Measurements from ENCODE around the gene ANKH.

ANKH gene

GRCh38 chr5:14913096-14913495 is 41.5 kb upstream of the ANKH start:
- no peaks in the 10 kb centered on the region for H3K79me2 ChIP-seq (ENCODE audit: insufficient read depth, low read length)

GRCh38 chr5:14912206-14912605 is 40.6 kb upstream of the ANKH start:
- H3K4me2 ChIP-seq (ENCODE audit: insufficient read depth, low read length) = no peak overlapping the region
- no peaks in the 10 kb centered on the region for H4K20me1 ChIP-seq (ENCODE audit: insufficient read depth, low read length)
- H3K27ac ChIP-seq (ENCODE audit: low read length) = no peak overlapping the region
- H3K4me3 ChIP-seq (ENCODE audit: low read depth in 1 of 2, low read length in 2 of 2) = no peak overlapping the region
- ATAC-seq (ENCODE audit: insufficient read depth, low read depth) (no peak), DNase-seq (no peak)
- H3K4me1 ChIP-seq (ENCODE audit: insufficient read depth, low read length) = no peaks in the 10 kb centered on the region
- H3K79me2 ChIP-seq (ENCODE audit: insufficient read depth, low read length) = no peaks in the 10 kb centered on the region
- TF ChIP-seq EZH2 (IDR thresholded peaks at IDR 0.05; ENCODE audit: borderline replicate concordance, low read depth, low read length, severe bottlenecking) = no peak
- TF ChIP-seq, protein P1, sequence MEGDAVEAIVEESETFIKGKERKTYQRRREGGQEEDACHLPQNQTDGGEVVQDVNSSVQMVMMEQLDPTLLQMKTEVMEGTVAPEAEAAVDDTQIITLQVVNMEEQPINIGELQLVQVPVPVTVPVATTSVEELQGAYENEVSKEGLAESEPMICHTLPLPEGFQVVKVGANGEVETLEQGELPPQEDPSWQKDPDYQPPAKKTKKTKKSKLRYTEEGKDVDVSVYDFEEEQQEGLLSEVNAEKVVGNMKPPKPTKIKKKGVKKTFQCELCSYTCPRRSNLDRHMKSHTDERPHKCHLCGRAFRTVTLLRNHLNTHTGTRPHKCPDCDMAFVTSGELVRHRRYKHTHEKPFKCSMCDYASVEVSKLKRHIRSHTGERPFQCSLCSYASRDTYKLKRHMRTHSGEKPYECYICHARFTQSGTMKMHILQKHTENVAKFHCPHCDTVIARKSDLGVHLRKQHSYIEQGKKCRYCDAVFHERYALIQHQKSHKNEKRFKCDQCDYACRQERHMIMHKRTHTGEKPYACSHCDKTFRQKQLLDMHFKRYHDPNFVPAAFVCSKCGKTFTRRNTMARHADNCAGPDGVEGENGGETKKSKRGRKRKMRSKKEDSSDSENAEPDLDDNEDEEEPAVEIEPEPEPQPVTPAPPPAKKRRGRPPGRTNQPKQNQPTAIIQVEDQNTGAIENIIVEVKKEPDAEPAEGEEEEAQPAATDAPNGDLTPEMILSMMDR (IDR thresholded peaks at IDR 0.05; ENCODE audit: borderline replicate concordance, extremely low read depth, low read length, poor library complexity, severe bottlenecking) = no peak
- H3K27me3 ChIP-seq (ENCODE audit: insufficient read depth, low read length, poor library complexity) = no peaks in the 10 kb centered on the region
- no peaks in the 10 kb centered on the region for H3K9me3 ChIP-seq (ENCODE audit: insufficient read depth, low read length, severe bottlenecking)
- no peak overlapping the region for H3K9ac ChIP-seq (ENCODE audit: low read depth, low read length)
- no peaks in the 10 kb centered on the region for H3K36me3 ChIP-seq (ENCODE audit: insufficient read depth, low read length)
- no peak overlapping the region for H2AFZ ChIP-seq (ENCODE audit: low read depth, low read length)

More at GRCh38 chr5:14913096-14913495, 41.5 kb upstream of the ANKH start:
- Histone ChIP-seq H3K9me3 (ENCODE audit: insufficient read depth, low read length, severe bottlenecking) (no peaks in the 10 kb centered on the region), H3K27me3 (ENCODE audit: insufficient read depth, low read length, poor library complexity) (no peaks in the 10 kb centered on the region), H4K20me1 (ENCODE audit: insufficient read depth, low read length) (no peaks in the 10 kb centered on the region), H3K36me3 (ENCODE audit: insufficient read depth, low read length) (no peaks in the 10 kb centered on the region), H3K27ac (ENCODE audit: low read length) (no peak overlapping the region), H3K4me3 (ENCODE audit: low read depth in 1 of 2, low read length in 2 of 2) (no peak overlapping the region), H3K4me2 (ENCODE audit: insufficient read depth, low read length) (no peak overlapping the region), H2AFZ (ENCODE audit: low read depth, low read length) (no peak overlapping the region), H3K9ac (ENCODE audit: low read depth, low read length) (no peak overlapping the region), H3K4me1 (ENCODE audit: insufficient read depth, low read length) (no peaks in the 10 kb centered on the region)
- no peak for DNase-seq
- no peak for ATAC-seq (ENCODE audit: insufficient read depth, low read depth)
- TF ChIP-seq, protein P1 (IDR thresholded peaks at IDR 0.05; ENCODE audit: borderline replicate concordance, extremely low read depth, low read length, poor library complexity, severe bottlenecking) = no peak
- no peak for TF ChIP-seq EZH2 (IDR thresholded peaks at IDR 0.05; ENCODE audit: borderline replicate concordance, low read depth, low read length, severe bottlenecking)

DNA sequence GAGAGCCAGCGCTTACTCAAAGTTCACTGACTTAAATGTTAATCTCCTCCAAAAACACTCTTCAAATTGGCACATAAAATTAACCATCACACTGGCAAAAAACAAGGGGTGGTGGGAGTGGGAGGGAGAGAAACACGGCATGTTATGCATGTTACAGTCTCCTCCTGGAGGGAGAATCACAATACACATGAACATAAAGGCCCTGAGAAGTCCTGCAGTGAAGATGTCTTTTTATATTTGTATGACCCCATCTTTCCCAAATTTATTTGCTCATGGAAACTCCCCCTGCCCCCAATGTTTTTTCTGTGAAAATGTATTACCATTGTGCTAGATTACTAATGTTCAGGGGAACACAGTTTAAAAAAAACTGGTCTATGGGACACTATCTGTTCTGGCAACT is 37.8 kb upstream of the ANKH start:
- no peaks in the 10 kb centered on the region for H3K9me3 ChIP-seq (ENCODE audit: insufficient read depth, low read length, severe bottlenecking)
- no peaks in the 10 kb centered on the region for H4K20me1 ChIP-seq (ENCODE audit: insufficient read depth, low read length)
- no peaks in the 10 kb centered on the region for H3K4me1 ChIP-seq (ENCODE audit: insufficient read depth, low read length)
- no peak overlapping the region for H3K4me3 ChIP-seq (ENCODE audit: low read depth in 1 of 2, low read length in 2 of 2)
- TF ChIP-seq EZH2 (IDR thresholded peaks at IDR 0.05; ENCODE audit: borderline replicate concordance, low read depth, low read length, severe bottlenecking) = no peak
- TF ChIP-seq, protein P1 (IDR thresholded peaks at IDR 0.05; ENCODE audit: borderline replicate concordance, extremely low read depth, low read length, poor library complexity, severe bottlenecking) = no peak
- DNase-seq = no peak
- H3K27ac ChIP-seq (ENCODE audit: low read length) = no peak overlapping the region
- H3K4me2 ChIP-seq (ENCODE audit: insufficient read depth, low read length) = no peak overlapping the region
- no peak for ATAC-seq (ENCODE audit: insufficient read depth, low read depth)
- no peaks in the 10 kb centered on the region for H3K79me2 ChIP-seq (ENCODE audit: insufficient read depth, low read length)
- no peaks in the 10 kb centered on the region for H3K27me3 ChIP-seq (ENCODE audit: insufficient read depth, low read length, poor library complexity)
- H3K9ac ChIP-seq (ENCODE audit: low read depth, low read length) = no peak overlapping the region
- no peak overlapping the region for H2AFZ ChIP-seq (ENCODE audit: low read depth, low read length)
- no peaks in the 10 kb centered on the region for H3K36me3 ChIP-seq (ENCODE audit: insufficient read depth, low read length)

GRCh38 chr5:14908172-14908571 is 36.6 kb upstream of the ANKH start:
- H2AFZ ChIP-seq (ENCODE audit: low read depth, low read length) = no peak overlapping the region
- no peak overlapping the region for H3K4me3 ChIP-seq (ENCODE audit: low read depth in 1 of 2, low read length in 2 of 2)
- H3K27ac ChIP-seq (ENCODE audit: low read length) = no peak overlapping the region
- H3K4me2 ChIP-seq (ENCODE audit: insufficient read depth, low read length) = no peak overlapping the region
- DNase-seq = no peak
- H3K9ac ChIP-seq (ENCODE audit: low read depth, low read length) = no peak overlapping the region
- TF ChIP-seq EZH2 (IDR thresholded peaks at IDR 0.05; ENCODE audit: borderline replicate concordance, low read depth, low read length, severe bottlenecking) = no peak
- TF ChIP-seq, protein P1 (IDR thresholded peaks at IDR 0.05; ENCODE audit: borderline replicate concordance, extremely low read depth, low read length, poor library complexity, severe bottlenecking) = no peak
- no peak for ATAC-seq (ENCODE audit: insufficient read depth, low read depth)
- H4K20me1 ChIP-seq (ENCODE audit: insufficient read depth, low read length) = no peaks in the 10 kb centered on the region
- H3K9me3 ChIP-seq (ENCODE audit: insufficient read depth, low read length, severe bottlenecking) = no peaks in the 10 kb centered on the region
- H3K36me3 ChIP-seq (ENCODE audit: insufficient read depth, low read length) = no peaks in the 10 kb centered on the region
- no peaks in the 10 kb centered on the region for H3K79me2 ChIP-seq (ENCODE audit: insufficient read depth, low read length)
- H3K27me3 ChIP-seq (ENCODE audit: insufficient read depth, low read length, poor library complexity) = no peaks in the 10 kb centered on the region
- no peaks in the 10 kb centered on the region for H3K4me1 ChIP-seq (ENCODE audit: insufficient read depth, low read length)

Measured in DND-41 (cell line).